ENCODE measurements around the gene ZRANB1.

Gene ZRANB1

GRCh38 chr10:124994573-124995473 is 52.9 kb downstream of the ZRANB1 start:
- no peak for DNase-seq (ENCODE audit: low spot score)

GRCh38 chr10:124995605-124996004 is 53.7 kb downstream of the ZRANB1 start:
- DNase-seq (ENCODE audit: low spot score), result no peak

GRCh38 chr10:124996127-124996853 is 54.4 kb downstream of the ZRANB1 start:
- DNase-seq (ENCODE audit: low spot score), result no peak

- no peak for DNase-seq (ENCODE audit: low spot score)
Observed at GRCh38 chr10:124996854-124997215, 54.9 kb downstream of the ZRANB1 start.

- DNase-seq (ENCODE audit: low spot score), result no peak
Observed at GRCh38 chr10:124997306-124997705, 55.4 kb downstream of the ZRANB1 start.

- no peak for DNase-seq (ENCODE audit: low spot score)
Observed at GRCh38 chr10:124997771-124998623, 56.1 kb downstream of the ZRANB1 start.

GRCh38 chr10:124998624-124999291 is 56.8 kb downstream of the ZRANB1 start:
- no peak for DNase-seq (ENCODE audit: low spot score)

- no peak for DNase-seq (ENCODE audit: low spot score)
Observed at GRCh38 chr10:124999433-125000365, 57.8 kb downstream of the ZRANB1 start.

GRCh38 chr10:125000366-125001312 is 58.7 kb downstream of the ZRANB1 start:
- no peak for DNase-seq (ENCODE audit: low spot score)

GRCh38 chr10:125001313-125002046 is 59.6 kb downstream of the ZRANB1 start:
- no peak for DNase-seq (ENCODE audit: low spot score)

- no peak for DNase-seq (ENCODE audit: low spot score)
Observed at GRCh38 chr10:125002047-125002422, 60.1 kb downstream of the ZRANB1 start.

- DNase-seq (ENCODE audit: low spot score), result no peak
Observed at GRCh38 chr10:125002423-125003145, 60.7 kb downstream of the ZRANB1 start.

GRCh38 chr10:125003146-125003900 is 61.4 kb downstream of the ZRANB1 start:
- no peak for DNase-seq (ENCODE audit: low spot score)

- DNase-seq (ENCODE audit: low spot score), result no peak
Observed at GRCh38 chr10:125003901-125004467, 62.1 kb downstream of the ZRANB1 start.

GRCh38 chr10:125004571-125005311 is 62.8 kb downstream of the ZRANB1 start:
- DNase-seq (ENCODE audit: low spot score), result no peak
